Activated gamma-delta T cell treated with anti-CD3 and anti-CD28 coated beads, Interleukin-2, amount 50 U/mL, for 16 hours (primary cell): ENCODE data around the gene DGUOK.
"Not testable (repeated sequence)": the region's sequence is repeated elsewhere in the genome, so short reads cannot be mapped to it uniquely, and the experiment has no call there.

Experiments
- DNase-seq: peaks from one replicate; pipeline ENCODE4 v3.0.0-alpha.2; 2020; ENCODE audit warnings: low read depth

Gene DGUOK

GRCh38 chr2:73921581-73921980, 5.1 kb upstream of the DGUOK start:
- DNase-seq: no peak

- DNase-seq: no peak
Observed at GRCh38 chr2:73922681-73923080, 4.0 kb upstream of the DGUOK start.

- no peak for DNase-seq
Observed at GRCh38 chr2:73925033-73925704, 1.5 kb upstream of the DGUOK start.

- DNase-seq: no peak
Observed at GRCh38 chr2:73925853-73926492, 707 bp upstream of the DGUOK start.

- no peak for DNase-seq
Observed at GRCh38 chr2:73927344-73927743, 664 bp downstream of the DGUOK start.

GRCh38 chr2:73928963-73929347, 2.3 kb downstream of the DGUOK start:
- no peak for DNase-seq

- DNase-seq: no peak
Observed at GRCh38 chr2:73930386-73930785, 3.7 kb downstream of the DGUOK start.

GRCh38 chr2:73931531-73932500, 5.1 kb downstream of the DGUOK start:
- DNase-seq: no peak

- DNase-seq: no peak
Observed at GRCh38 chr2:73933194-73933593, 6.5 kb downstream of the DGUOK start.

- DNase-seq: no peak
Observed at GRCh38 chr2:73935641-73936040, 9.0 kb downstream of the DGUOK start.

GRCh38 chr2:73937103-73937885, 10.6 kb downstream of the DGUOK start:
- DNase-seq: no peak

GRCh38 chr2:73937899-73938298, 11.2 kb downstream of the DGUOK start:
- no peak for DNase-seq

- DNase-seq: no peak
Observed at GRCh38 chr2:73938718-73939352, 12.2 kb downstream of the DGUOK start.

GRCh38 chr2:73939419-73939818, 12.7 kb downstream of the DGUOK start:
- DNase-seq: no peak

- not testable (repeated sequence) for DNase-seq
Observed at GRCh38 chr2:73940066-73940465, 13.4 kb downstream of the DGUOK start.

- no peak for DNase-seq
Observed at GRCh38 chr2:73942664-73943063, 16.0 kb downstream of the DGUOK start.

GRCh38 chr2:73944714-73945113, 18.0 kb downstream of the DGUOK start:
- no peak for DNase-seq

GRCh38 chr2:73946215-73946614, 19.5 kb downstream of the DGUOK start:
- no peak for DNase-seq

GRCh38 chr2:73946666-73947065, 20.0 kb downstream of the DGUOK start:
- no peak for DNase-seq

GRCh38 chr2:73947412-73948018, 20.8 kb downstream of the DGUOK start:
- DNase-seq: no peak

GRCh38 chr2:73949802-73950201, 23.1 kb downstream of the DGUOK start:
- DNase-seq: no peak
